GM12878 (cell line): Measurements from ENCODE around the gene TOMM5. TPM values are rescaled to one million over a fixed set of nuclear protein-coding genes. Genes with fewer than 3 reads are reported as not detected.
A peak's percentile ranks its signal among the peaks of the same experiment; 100 is the strongest.

ENCODE experiments used
- ATAC-seq: fragments of 200-7000 bp; cut with Tn5 transposase; 3 replicates; pipeline ENCODE4 v1.9.1; 2020; ENCODE audit warnings: mild to moderate bottlenecking, moderate library complexity
- BruUV-seq: library from RNA; stranded (reverse); fragments of 400-500 nt; replicated peaks from 2 replicates; lab custom pipeline; 2021; lab: Mats Ljungman, UMichigan
- CTCF ChIA-PET: fragments of 300-600 bp; sonication (Branson Sonifier 250); formaldehyde crosslinking; extraction: SDS; loops from one replicate; lab custom pipeline; 2021; ENCODE audit warnings: inconsistent platforms; lab: Yijun Ruan, JAX
- POLR2A ChIA-PET: fragments of 350-600 bp; formaldehyde crosslinking; extraction: SDS; loops from one replicate; lab custom pipeline; 2021; ENCODE audit warnings: inconsistent platforms; lab: Charles Lee
- RAD21 ChIA-PET: fragments of 300-600 bp; sonication (Branson Sonifier 250); formaldehyde crosslinking; loops from one replicate; lab custom pipeline; 2023; ENCODE audit warnings: antibody characterized with exemption; ENCODE audit not compliant: unreplicated experiment; lab: Charles Lee
- SMC1A ChIA-PET: fragments of 300-600 bp; sonication (Branson Sonifier 250); formaldehyde crosslinking; loops from one replicate; lab custom pipeline; 2023; ENCODE audit not compliant: unreplicated experiment, uncharacterized antibody; lab: Charles Lee
- DNase-seq: peaks from one replicate; pipeline ENCODE4 v3.0.0-alpha.2; 2011; ENCODE audit warnings: low read depth, low spot score
- FAIRE-seq: peaks from 3 replicates; lab custom pipeline; 2011; peaks lifted over from hg19 to GRCh38; lab: Jason Lieb, UNC
- H2AFZ ChIP-seq: 2 replicates; pipeline ENCODE4 v1.6.0; 2011; ENCODE audit warnings: low read depth, low read length, control low read depth; ENCODE audit not compliant: control insufficient read depth
- H3K27ac ChIP-seq: 2 replicates; pipeline ENCODE4 v1.5.1; 2011; ENCODE audit warnings: control low read depth; ENCODE audit not compliant: control insufficient read depth, insufficient read depth
- H3K27me3 ChIP-seq, 2 experiments: replicated peaks in 1 of 2; 2 replicates each; pipeline versions ENCODE4 v1.6.0 to v1.6.1; 2011; ENCODE audit warnings: low read length in 1 of 2; ENCODE audit not compliant: control insufficient read depth in 2 of 2, insufficient read depth in 2 of 2
- H3K36me3 ChIP-seq, 2 experiments: 2 replicates each; pipeline ENCODE4 v1.5.1; 2011; ENCODE audit warnings: low read length in 1 of 2; ENCODE audit not compliant: control insufficient read depth in 2 of 2, insufficient read depth in 2 of 2
- H3K4me1 ChIP-seq: 2 replicates; pipeline ENCODE4 v1.6.1; 2011; ENCODE audit warnings: mild to moderate bottlenecking, low read length, moderate library complexity, mixed read lengths; ENCODE audit not compliant: control insufficient read depth, insufficient read depth
- H3K4me2 ChIP-seq: 2 replicates; pipeline ENCODE4 v1.6.0; 2011; ENCODE audit warnings: control low read depth; ENCODE audit not compliant: control insufficient read depth, insufficient read depth
- H3K4me3 ChIP-seq: fragments of 200-600 bp; sonication (generic); 2 replicates; pipeline ENCODE4 v1.5.1; 2016
- H3K79me2 ChIP-seq: 2 replicates; pipeline ENCODE4 v1.6.0; 2011; ENCODE audit warnings: low read length; ENCODE audit not compliant: control insufficient read depth, insufficient read depth
- H3K9ac ChIP-seq: 2 replicates; pipeline ENCODE4 v1.8.0; 2011; ENCODE audit warnings: low read length, control low read depth, mixed read lengths; ENCODE audit not compliant: control insufficient read depth, insufficient read depth
- H3K9me3 ChIP-seq: replicated peaks from 3 replicates; pipeline ENCODE4 v1.5.1; 2011; ENCODE audit warnings: mild to moderate bottlenecking, low read length; ENCODE audit not compliant: control insufficient read depth, insufficient read depth
- H4K20me1 ChIP-seq: 2 replicates; pipeline ENCODE4 v1.6.0; 2011; ENCODE audit not compliant: control insufficient read depth, insufficient read depth
- BCL11A ChIP-seq: IDR thresholded peaks from 2 replicates; pipeline ENCODE4 v1.6.1; 2011; ENCODE audit warnings: low read depth, low read length
- CEBPB ChIP-seq, 2 experiments: fragments of 150-350 bp in 1 of 2; IDR thresholded peaks; 2 replicates each; pipeline ENCODE4 v1.6.1; 2012 to 2014; ENCODE audit warnings: low read depth in 2 of 2, low read length in 2 of 2, borderline replicate concordance in 1 of 2, inconsistent platforms in 1 of 2
- WGBS: methylation state at CpG from one replicate; pipeline ENCODE4 v1.1.6; 2016; ENCODE audit warnings: low lambda C conversion rate; ENCODE audit not compliant: insufficient replicate concordance, insufficient coverage; ENCODE audit errors: missing lambda C conversion rate; 5-methylcytosine and 5-hydroxymethylcytosine counted together
- in situ Hi-C: fragments of 300-500 bp; cut with MboI; formaldehyde crosslinking; loops from 9 replicates; pipeline ENCODE4 v1.14.3; 2018; ENCODE audit warnings: mixed read lengths
- intact Hi-C: fragments of 100-400 bp; cut with micrococcal nuclease; formaldehyde crosslinking; loops from one replicate; pipeline ENCODE4 v1.14.2; 2022; ENCODE audit not compliant: unreplicated experiment
- polyA plus RNA-seq, 11 experiments: library from polyadenylated mRNA; depleted of rRNA in 4 of 11; unstranded in 6 of 11; stranded (reverse) in 5 of 11; fragments of >200 nt; fragmentation: Nextera tagmentation in 4 of 11; fragmentation: Illumina TruSeq in 1 of 11; extraction: Ambion mirVana in 4 of 11; extraction: Trizol in 1 of 11; gene quantifications; 1 replicate in 1 of 11; 2 replicates in 10 of 11; pipeline versions ENCODE4 v1.2.1 to v1.2.3, GENCODE V29; 2011 to 2016; ENCODE audit warnings: inconsistent platforms in 2 of 11, missing spikeins in 2 of 11, low read depth in 1 of 11
- total RNA-seq, 4 experiments: library from RNA; depleted of rRNA in 3 of 4; stranded (reverse); fragments of >200 nt in 3 of 4; fragmentation: Illumina TruSeq in 1 of 4; extraction: Trizol in 1 of 4; gene quantifications; 2 replicates each; pipeline versions ENCODE4 v1.2.1 to v1.2.3, GENCODE V29; 2013 to 2021
- TF ChIP-seq, protein P1 (sequence below): IDR thresholded peaks from 2 replicates; pipeline ENCODE4 v1.6.1; 2011; ENCODE audit warnings: borderline replicate concordance, low read depth, mild to moderate bottlenecking, moderate library complexity, mixed read lengths, low read length; ENCODE audit not compliant: insufficient read depth; ENCODE audit errors: extremely low read length

TOMM5 gene
- total and polyA plus RNA-seq, 10 of the 15 experiments (the other 5 are each of a cell fraction or from before 2014, with no cell fraction given): 152 to 1,143 (median 351) TPM

DNA sequence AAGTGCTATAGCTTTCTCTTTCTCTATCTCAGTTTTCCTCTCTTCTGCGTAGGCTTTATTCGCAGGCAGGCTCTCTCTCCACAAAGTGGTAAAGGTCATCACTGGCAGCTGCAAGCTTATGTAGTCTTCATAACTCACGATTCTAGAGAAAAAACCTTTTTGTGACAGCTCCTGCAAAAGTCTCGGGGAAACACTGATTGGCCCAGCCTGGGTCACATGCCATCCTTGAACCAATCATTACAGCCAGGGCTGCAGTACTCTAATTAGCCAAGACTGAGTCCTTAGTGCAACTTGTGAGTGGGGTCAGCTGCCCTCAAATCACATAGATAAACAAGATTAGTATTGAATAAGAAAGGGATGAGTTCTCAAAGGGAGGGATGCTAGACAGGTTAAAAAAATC is 40.1 kb upstream of the TOMM5 start (continued):
- no peak for TF ChIP-seq CEBPB (IDR thresholded peaks at IDR 0.05; ENCODE audit: borderline replicate concordance in 1 of 2, low read depth in 2 of 2, low read length in 2 of 2)
- TF ChIP-seq, protein P1, sequence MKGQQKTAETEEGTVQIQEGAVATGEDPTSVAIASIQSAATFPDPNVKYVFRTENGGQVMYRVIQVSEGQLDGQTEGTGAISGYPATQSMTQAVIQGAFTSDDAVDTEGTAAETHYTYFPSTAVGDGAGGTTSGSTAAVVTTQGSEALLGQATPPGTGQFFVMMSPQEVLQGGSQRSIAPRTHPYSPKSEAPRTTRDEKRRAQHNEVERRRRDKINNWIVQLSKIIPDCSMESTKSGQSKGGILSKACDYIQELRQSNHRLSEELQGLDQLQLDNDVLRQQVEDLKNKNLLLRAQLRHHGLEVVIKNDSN: peak; percentile 38

DNA sequence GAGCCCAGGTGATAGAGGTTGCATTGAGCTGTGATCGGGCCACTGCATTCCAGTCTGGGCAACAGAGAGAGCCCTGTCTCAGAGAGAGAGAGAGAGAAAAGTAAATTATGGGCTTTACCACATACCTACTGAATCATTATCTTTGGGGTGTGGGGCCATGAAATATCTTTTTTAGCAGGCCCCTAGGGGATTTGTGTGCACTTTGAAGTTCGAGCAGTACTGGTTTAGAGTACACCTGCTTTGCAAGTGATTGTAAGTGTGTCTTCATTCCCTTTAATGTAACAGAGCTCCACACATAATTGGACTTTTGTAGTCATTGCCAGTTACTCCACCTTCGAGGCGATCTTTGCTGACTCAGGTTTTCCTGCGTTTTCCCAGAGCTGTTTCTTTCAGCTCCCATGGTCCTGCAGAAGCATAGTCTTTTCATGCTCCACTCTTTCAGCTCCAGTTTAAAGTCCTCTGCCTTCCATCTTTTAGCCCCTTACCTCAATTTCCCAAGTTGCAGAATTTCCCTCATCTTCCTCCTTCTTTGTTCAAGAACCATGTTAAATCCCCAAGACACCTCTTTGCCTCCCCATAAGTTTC is 34.4 kb upstream of the TOMM5 start:
- no peaks in the 10 kb centered on the region for H4K20me1 ChIP-seq
- no peaks in the 10 kb centered on the region for H3K9me3 ChIP-seq
- RAD21 ChIA-PET: no interaction called here
- no peak for TF ChIP-seq BCL11A
- no peaks in the 10 kb centered on the region for H3K4me1 ChIP-seq
- H3K27me3 ChIP-seq: no peaks in the 10 kb centered on the region; a peak in 1 of 4 replicates
- DNase-seq (no peak), FAIRE-seq (no peak), ATAC-seq (no peak)
- SMC1A ChIA-PET: no interaction called here
- no peak overlapping the region for H3K27ac ChIP-seq
- H3K36me3 ChIP-seq: no peaks in the 10 kb centered on the region
- CTCF ChIA-PET: interaction anchor here (0.6 to 1.7 kb wide), 7 partner anchors 9 to 809 kb away, joined by 3 to 6 read pairs (median 3); no protein-coding TSS in a partner anchor
- no peaks in the 10 kb centered on the region for H3K79me2 ChIP-seq
- 9% methylated on average over 5 of the region's 5 CpGs for WGBS
- in situ Hi-C loops (no loop called here), intact Hi-C loops (no loop called here)
- POLR2A ChIA-PET: interaction anchor here (0.7 kb wide), 1 partner anchor 199 kb away, joined by 3 read pairs; no protein-coding TSS in a partner anchor
- H3K9ac ChIP-seq: no peak overlapping the region
- no peak overlapping the region for H3K4me3 ChIP-seq
- H2AFZ ChIP-seq: no peak overlapping the region
- H3K4me2 ChIP-seq: no peak overlapping the region
- BruUV-seq: no TSS peak
